ENCODE measurements around the gene RPTOR.

The RPTOR gene

DNA sequence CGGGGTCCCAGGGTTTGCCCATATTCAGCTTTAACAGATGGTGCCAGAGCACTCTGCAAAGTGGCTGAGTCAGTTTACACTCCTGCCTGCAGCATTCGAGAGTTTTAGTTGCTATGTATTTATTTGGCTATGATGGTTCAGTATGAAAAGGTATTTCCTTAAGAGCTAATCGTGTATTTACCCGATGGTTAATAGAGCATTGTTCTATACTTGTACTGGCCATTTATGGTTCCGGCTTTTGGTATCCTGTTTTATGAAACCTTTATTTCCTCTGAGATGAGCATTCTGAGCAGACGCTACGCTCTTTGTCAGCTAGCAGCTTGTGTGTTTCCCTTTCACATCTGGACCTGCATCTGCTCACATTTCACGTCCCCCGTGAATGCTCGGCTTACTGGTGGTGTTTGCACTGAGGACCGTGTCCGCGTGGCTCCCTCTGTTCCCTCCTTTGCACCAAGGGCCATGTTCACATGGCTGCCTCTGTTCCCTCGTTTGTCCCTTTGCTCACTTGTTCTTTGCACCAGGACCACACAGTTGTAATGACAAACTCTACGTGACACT, 297.9 kb downstream of the RPTOR start:
- no peak overlapping the region for H3K4me3 ChIP-seq (replicated peaks in 1 of 2; ENCODE audit: low read depth in 2 of 2, low read length in 2 of 2)
- DNase-seq (ENCODE audit: low read depth in 2 of 2) = no peak
- TF ChIP-seq, protein P1, sequence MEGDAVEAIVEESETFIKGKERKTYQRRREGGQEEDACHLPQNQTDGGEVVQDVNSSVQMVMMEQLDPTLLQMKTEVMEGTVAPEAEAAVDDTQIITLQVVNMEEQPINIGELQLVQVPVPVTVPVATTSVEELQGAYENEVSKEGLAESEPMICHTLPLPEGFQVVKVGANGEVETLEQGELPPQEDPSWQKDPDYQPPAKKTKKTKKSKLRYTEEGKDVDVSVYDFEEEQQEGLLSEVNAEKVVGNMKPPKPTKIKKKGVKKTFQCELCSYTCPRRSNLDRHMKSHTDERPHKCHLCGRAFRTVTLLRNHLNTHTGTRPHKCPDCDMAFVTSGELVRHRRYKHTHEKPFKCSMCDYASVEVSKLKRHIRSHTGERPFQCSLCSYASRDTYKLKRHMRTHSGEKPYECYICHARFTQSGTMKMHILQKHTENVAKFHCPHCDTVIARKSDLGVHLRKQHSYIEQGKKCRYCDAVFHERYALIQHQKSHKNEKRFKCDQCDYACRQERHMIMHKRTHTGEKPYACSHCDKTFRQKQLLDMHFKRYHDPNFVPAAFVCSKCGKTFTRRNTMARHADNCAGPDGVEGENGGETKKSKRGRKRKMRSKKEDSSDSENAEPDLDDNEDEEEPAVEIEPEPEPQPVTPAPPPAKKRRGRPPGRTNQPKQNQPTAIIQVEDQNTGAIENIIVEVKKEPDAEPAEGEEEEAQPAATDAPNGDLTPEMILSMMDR (IDR thresholded peaks at IDR 0.05; ENCODE audit: low read depth, low read length) = no peak

GRCh38 chr17:80843741-80844156, 299.1 kb downstream of the RPTOR start:
- TF ChIP-seq, protein P1 (IDR thresholded peaks at IDR 0.05; ENCODE audit: low read depth, low read length) = no peak
- DNase-seq (ENCODE audit: low read depth in 2 of 2) = no peak
- no peak overlapping the region for H3K4me3 ChIP-seq (replicated peaks in 1 of 2; ENCODE audit: low read depth in 2 of 2, low read length in 2 of 2)

- DNase-seq (ENCODE audit: low read depth in 2 of 2) = no peak
- H3K4me3 ChIP-seq (replicated peaks in 1 of 2; ENCODE audit: low read depth in 2 of 2, low read length in 2 of 2) = no peak overlapping the region
- TF ChIP-seq, protein P1 (IDR thresholded peaks at IDR 0.05; ENCODE audit: low read depth, low read length) = no peak
These were observed 299.9 kb downstream of the RPTOR start for GRCh38 chr17:80844418-80844990.

DNA sequence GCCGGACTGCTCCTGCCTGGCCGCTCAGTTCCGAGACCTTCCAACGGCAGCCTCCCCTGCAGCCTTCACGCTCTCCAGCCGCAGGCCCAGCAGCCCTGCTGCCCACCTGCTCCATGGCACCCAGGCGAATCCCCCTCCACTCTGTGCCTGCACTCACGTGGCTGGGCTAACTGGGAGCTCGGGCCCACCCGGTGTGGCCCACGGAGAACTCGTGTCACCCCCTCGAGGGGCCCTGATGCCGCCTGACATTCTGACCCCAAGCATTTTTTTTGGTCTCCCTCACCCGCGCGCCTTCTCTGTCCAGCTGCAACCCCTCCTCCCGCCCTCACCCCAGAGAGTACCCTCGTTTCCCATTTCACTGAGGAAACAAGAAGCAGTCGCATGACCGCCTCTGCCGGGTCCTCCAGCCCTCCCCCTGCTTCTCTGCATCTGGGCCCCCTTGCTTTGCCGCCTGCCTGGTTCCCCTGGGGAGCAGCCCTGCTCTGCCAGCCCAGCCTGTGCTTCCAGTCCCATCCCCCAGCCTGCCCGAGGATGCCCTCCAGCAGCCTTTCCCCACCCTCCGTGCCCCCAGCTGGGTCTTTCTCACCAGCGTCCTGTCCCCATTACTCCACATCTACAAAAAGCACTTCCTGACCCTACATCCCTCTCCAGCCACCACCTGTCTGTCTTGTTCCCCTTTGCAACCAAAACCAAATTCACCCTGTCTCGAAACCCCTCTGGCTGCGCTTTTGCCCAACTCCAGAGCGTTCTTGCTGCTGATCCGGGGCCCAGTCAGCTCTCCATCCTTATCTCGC, 300.6 kb downstream of the RPTOR start:
- no peak overlapping the region for H3K4me3 ChIP-seq (replicated peaks in 1 of 2; ENCODE audit: low read depth in 2 of 2, low read length in 2 of 2)
- TF ChIP-seq, protein P1 (IDR thresholded peaks at IDR 0.05; ENCODE audit: low read depth, low read length) = no peak
- DNase-seq (ENCODE audit: low read depth in 2 of 2) = no peak

DNA sequence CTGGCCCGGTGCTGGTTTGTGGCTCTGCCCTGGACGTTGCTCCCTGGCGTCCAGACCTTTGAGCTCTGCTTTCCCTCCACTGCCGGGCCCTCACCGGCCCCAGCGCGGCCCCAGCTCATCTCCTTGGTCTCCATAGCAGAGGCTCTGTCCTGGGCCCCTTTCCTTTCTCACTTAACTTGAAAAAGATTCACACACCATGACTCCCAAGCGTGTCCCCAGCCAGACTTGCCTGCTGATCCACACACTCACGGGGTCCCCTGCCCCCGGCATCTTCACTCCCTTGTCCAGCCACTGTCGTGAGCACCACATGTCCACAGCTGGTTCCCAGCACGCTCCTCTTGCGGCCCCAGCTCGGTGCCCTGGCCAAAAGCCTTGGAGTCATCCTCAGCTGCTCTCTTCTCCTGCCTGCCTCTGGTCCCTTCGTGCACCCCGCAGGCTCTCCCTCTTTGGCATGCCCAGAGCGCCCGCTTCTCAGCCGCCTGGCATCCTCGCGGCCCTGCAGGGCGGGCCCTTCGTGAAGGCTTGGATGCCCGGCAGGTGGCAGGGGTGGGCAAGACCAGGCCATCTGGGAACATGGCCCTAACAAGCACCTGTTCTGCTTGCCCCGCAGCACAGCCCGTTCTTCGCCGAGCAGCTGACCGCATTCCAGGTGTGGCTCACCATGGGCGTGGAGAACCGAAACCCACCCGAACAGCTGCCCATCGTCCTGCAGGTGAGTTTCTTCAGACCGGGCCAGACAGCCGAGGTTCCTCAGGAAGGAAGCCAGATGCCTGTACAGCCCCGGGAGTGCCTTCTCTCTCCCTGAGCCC, 301.4 kb downstream of the RPTOR start:
- TF ChIP-seq, protein P1 (IDR thresholded peaks at IDR 0.05; ENCODE audit: low read depth, low read length) = no peak
- H3K4me3 ChIP-seq (replicated peaks in 1 of 2; ENCODE audit: low read depth in 2 of 2, low read length in 2 of 2) = no peak overlapping the region
- DNase-seq (ENCODE audit: low read depth in 2 of 2) = no peak

DNA sequence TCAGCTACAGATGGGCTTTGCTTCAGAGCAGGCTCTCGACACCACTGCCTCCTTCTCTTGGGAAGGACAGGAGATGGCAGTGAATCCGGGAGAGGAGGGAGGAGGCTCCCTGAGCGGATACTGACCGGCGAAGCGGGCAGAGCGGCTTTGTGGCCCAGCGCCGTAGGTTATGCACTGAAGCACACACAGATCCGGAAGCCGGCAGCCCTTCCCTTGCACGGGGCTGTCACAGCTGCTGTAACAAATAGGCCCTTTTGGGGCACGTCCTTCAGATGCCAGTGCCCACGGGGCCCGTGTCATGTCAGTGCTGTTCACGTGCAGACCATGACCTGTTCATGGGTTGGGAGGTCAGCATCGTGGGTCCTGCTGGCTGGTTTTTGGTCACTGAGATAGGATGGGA, 302.3 kb downstream of the RPTOR start:
- TF ChIP-seq, protein P1 (IDR thresholded peaks at IDR 0.05; ENCODE audit: low read depth, low read length) = no peak
- no peak overlapping the region for H3K4me3 ChIP-seq (replicated peaks in 1 of 2; ENCODE audit: low read depth in 2 of 2, low read length in 2 of 2)
- no peak for DNase-seq (ENCODE audit: low read depth in 2 of 2)

Data from cardiac fibroblast (primary cell).